Neural progenitor cell (in vitro differentiated cells): ENCODE measurements around the gene MYL5.
"Not testable (repeated sequence)": the region's sequence is repeated elsewhere in the genome, so short reads cannot be mapped to it uniquely, and the experiment has no call there.

Experiments
- CTCF ChIP-seq: fragments of 200-600 bp; sonication (generic); IDR thresholded peaks from 2 replicates; pipeline ENCODE4 v1.5.1; 2017; ENCODE audit warnings: antibody characterized with exemption, mild to moderate bottlenecking
- EZH2 ChIP-seq: fragments of 200-600 bp; sonication (generic); IDR thresholded peaks from 2 replicates; pipeline ENCODE4 v1.6.1; 2017; ENCODE audit warnings: antibody characterized with exemption, mild to moderate bottlenecking, moderate library complexity

GRCh38 chr4:642366-642765 is 32.0 kb upstream of the MYL5 start:
- not testable (repeated sequence) for TF ChIP-seq EZH2, CTCF
